HG03442 (cell line): ENCODE measurements around the gene EID3.
"Not testable (repeated sequence)": the region's sequence is repeated elsewhere in the genome, so short reads cannot be mapped to it uniquely, and the experiment has no call there.

Experiments
- ATAC-seq: cut with Tn5 transposase; IDR thresholded peaks from one replicate; pipeline ENCODE4 v1.9.1; 2021; ENCODE audit warnings: mild to moderate bottlenecking, moderate library complexity; ENCODE audit not compliant: unreplicated experiment

The EID3 gene

DNA sequence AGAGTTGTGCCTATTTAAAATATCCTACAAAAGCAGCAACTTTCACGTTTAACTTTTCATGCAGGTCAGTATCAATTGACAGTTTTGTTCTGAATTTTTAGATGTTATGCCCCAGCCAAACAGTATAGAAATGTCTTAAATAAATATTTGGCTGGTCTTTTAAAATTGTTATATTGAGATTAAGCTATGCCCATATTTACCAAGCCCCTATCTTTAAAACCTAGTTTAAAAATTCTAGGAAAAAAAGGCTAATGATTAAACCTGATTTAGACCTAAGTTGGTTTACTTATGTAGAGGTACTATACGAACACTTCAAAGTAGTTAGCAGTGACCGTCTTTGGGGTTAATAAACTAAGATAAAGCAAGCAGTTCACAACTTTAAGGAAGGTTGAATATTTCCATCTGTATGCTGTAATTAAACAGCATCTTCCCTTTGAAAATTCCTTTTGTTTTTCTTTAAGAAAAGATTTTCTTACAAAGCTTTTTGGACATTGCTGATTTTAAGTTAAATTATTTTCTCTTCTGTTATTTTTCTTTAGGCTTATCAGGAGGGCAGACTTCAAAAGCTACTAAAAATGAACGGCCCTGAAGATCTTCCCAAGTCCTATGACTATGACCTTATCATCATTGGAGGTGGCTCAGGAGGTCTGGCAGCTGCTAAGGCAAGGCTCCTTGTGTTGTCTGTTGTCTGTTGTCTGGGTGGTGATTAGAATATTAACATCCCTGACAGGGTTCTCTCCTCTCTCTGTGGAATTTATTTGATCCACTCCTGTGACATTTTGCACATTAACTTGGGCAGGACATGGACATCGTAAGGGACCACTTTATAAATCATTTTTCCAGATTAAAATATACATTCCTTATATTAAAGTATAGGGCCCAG lies 7.5 kb downstream of the EID3 start:
- no peak for ATAC-seq

GRCh38 chr12:104312202-104312601 lies 8.7 kb downstream of the EID3 start:
- ATAC-seq = no peak

GRCh38 chr12:104312654-104313053 lies 9.1 kb downstream of the EID3 start:
- ATAC-seq = no peak

GRCh38 chr12:104313568-104314241 lies 10.2 kb downstream of the EID3 start:
- no peak for ATAC-seq

DNA sequence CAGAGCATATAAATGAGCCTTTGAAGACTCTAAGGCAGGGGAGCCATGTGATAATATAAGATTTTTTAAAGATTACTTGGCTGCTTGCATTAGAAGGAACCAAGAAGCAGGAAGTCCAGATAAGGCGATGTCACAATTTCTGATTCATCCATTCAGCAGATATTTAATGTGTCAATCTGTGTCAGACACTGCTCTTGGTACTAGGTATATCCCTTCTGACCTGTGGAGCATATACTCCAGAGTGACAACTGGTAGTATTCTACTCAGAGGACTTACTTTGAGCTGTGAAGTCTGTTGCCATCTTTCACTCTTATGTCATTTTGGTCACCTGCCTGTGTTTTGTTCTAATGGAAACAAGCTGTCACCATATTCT lies 10.7 kb downstream of the EID3 start:
- ATAC-seq = no peak

DNA sequence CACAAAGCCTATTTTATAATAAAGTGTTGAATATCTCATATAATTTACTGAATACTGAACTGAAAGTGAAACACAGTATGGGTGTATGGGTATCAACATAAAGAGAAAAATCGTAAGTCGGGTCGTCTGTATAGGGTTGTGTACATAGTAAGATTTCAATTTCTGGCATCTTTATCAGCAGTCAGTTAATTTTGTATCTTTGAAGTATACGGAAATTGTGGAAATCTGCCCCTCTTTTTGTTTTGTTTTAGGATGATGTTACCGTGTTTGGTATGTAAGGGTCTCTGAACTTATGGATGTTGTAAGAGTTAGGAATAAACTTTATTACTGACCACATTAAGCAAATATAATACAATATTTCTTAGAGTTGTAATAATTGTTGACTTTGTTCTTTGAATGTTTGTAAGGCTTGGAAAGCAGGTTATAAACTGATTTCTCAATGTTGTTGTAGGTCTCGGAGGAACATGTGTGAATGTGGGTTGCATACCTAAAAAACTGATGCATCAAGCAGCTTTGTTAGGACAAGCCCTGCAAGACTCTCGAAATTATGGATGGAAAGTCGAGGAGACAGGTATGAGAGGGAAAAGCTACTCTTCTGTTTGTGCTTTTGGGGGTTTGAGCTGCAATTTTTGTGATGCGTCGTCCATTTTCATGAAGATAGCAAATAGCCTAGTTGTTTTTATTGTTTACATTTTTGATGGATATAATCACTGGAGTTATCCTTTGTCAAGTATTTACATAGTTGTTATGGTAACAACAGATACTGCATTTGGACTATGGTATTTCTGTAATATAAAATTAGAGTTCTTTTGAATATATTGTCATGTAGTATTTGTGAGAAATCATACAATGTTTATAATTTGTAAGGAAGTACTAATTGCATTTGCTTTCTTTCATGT lies 12.0 kb downstream of the EID3 start:
- no peak for ATAC-seq

GRCh38 chr12:104316936-104317335 lies 13.4 kb downstream of the EID3 start:
- no peak for ATAC-seq

- ATAC-seq = no peak
These were observed 14.1 kb downstream of the EID3 start for GRCh38 chr12:104317538-104318210.

GRCh38 chr12:104319028-104319427 lies 15.5 kb downstream of the EID3 start:
- ATAC-seq = no peak

DNA sequence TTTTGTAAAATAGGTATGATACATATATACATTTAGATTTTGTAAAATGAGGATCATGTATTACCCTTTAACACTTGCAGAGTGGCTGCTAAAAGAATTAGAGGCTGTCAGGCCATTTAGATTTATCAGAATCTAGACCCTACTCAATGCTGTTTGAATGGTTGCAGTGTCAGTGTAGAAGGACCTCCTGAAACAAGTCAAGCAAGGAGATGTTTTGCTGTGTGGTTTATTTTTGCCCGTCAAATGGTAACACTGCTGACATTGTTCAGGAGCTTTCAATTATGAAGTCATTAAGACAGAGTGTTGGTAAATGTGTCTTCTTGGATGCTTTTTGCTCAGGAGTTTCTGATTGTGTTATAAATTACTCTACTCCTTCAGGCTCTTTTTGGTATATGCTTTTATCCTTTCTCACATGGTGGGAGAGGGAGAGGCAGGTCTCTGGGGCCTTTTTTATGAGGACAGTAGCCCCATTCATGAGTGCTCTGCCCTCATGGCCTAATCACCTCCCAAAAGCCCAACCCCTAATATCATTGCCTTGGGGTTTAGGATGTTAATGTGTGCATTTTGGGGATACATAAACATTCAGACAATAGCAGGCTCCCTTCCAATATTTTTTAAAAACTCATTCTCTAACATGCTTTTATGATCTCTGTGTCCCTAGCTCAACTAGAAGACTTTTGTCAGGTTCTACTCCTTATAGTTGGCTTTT lies 16.5 kb downstream of the EID3 start:
- ATAC-seq = no peak

GRCh38 chr12:104320627-104321024 lies 17.1 kb downstream of the EID3 start:
- no peak for ATAC-seq

GRCh38 chr12:104321949-104322348 lies 18.4 kb downstream of the EID3 start:
- no peak for ATAC-seq

DNA sequence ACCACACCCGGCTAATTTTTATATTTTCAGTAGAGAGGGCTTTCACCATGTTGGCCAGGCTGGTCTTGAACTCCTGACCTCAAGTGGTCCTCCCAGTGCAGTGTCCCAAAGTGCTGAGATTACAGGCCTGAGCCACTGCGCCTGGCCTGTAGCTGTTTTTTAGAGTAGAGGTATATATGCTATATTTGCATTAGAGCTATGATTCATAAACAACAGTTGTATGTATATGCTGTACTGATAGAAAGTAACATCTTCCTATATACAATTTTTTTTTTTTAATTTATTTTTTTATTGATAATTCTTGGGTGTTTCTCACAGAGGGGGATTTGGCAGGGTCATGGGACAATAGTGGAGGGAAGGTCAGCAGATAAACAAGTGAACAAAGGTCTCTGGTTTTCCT lies 19.0 kb downstream of the EID3 start:
- not testable (repeated sequence) for ATAC-seq

DNA sequence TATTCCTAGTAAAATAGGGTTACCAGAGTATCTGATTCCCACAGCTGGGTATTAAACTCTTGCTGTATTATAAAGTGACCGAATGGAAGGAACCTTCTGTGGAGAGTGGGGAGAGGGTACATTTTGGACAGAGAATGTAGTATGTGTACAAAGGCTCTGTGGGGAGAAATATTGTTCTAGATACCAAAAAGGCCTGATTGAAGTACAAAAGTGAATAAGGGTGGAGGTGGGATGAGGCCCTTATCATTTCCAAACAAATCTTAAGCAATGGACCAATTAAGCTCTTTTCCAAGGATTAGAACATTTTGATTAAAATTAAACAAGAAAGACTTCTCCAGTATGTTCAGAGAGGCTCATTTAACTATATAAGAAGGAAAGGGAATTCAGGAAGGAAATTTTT lies 20.4 kb downstream of the EID3 start:
- ATAC-seq = no peak

- not testable (repeated sequence) for ATAC-seq
These were observed 24.7 kb downstream of the EID3 start for GRCh38 chr12:104328278-104328677.

DNA sequence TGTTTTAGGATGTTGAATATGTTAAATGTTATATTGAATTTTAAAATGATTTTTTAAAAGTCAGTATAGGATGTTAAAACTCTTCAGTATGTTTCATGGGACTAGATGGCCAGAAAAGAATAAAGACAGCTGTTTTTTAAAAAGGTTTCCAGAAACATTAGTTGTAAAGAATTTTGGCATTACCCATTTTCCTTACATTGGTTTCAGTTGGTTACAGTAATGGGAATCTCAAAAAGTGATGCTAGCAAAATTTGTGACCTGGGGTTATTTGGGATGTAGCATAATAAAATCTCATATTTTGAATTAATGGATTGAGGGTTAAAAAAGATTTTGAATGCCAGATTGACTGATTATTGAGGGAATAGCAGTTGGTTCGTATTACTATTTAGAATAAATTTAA lies 25.3 kb downstream of the EID3 start:
- no peak for ATAC-seq

DNA sequence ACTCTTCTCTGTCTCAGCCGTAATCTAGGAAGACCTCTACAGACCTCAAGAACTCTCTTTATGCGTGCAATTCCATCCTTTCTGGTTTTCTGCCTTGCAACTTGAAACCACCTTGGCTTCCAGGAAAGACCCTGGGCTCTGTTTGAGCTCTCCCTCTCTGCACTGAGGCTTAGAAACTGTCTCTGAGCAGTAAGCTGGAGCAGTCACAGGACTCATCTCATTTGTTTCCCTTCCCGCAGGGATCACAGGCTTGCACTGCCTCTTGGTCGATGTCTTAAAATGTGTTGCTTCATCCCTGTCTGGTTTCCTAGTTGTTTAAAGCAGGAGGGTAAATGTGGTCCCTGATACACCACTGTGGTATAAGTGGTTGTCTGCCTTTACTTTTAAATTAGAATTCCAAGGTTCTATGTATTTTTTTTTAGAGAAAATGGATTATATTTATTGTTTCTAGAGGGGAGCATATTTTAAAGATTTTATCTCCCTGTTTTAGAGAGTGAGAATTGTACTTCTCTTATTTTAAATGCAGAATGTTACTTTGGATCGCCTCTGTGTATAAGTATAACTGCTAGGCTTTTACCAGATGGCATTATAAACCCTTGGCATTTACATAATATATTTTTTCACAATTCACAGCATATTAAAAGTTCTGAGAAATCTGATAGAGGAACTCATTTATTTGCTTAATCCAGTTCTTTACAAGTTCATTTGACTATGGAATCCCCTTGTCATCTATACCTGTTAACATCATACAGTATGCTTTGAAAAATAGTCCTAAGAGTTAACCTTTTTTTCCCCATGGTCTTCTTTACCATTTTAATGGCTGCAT lies 26.4 kb downstream of the EID3 start:
- no peak for ATAC-seq

DNA sequence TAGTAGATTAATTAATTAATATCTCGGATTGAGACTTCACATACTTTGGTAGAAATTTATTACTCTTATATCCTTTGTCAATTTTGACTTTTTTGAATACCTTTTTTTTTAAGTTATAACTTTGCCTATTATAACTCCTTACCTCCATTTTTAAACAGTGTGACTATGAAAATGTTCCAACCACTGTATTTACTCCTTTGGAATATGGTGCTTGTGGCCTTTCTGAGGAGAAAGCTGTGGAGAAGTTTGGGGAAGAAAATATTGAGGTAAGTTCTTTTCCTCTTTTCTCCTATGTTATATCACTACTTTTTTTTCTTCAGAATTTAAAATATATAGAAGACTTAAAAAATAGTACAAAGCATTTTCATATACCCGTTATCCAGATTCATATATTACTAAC lies 27.8 kb downstream of the EID3 start:
- no peak for ATAC-seq

DNA sequence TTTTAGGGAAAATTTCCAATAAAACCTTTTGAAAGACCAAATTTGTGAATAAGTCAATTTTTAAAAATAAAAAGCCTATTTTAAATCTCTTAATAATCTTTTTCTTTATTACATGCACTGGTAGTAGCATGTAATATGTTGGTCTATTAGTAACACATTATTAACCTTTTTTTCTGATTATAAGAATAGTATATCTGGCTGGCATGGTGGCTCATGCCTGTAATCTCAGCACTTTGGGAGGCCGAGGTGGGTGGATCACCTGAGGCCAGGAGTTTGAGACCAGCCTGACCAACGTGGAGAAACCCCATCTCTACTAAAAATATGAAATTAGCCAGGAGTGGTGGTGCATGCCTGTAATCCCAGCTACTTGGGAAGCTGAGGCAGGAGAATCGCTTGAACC lies 28.7 kb downstream of the EID3 start:
- not testable (repeated sequence) for ATAC-seq
